Measurements from ENCODE around the gene ARHGEF11. TPM values are rescaled to one million over a fixed set of nuclear protein-coding genes. Genes with fewer than 3 reads are reported as not detected.

Gene ARHGEF11
- total and polyA plus RNA-seq, 9 of the 15 experiments (the other 6 are each of a cell fraction or from before 2014, with no cell fraction given), result 0.14 to 15.5 (median 9.0) TPM

GRCh38 chr1:156914440-156914856 lies 131.1 kb downstream of the ARHGEF11 start (continued):
- TF ChIP-seq POLR2B (IDR thresholded peaks at IDR 0.05; ENCODE audit: low read depth, partially characterized antibody) (peak; percentile 42), NCOA4 (IDR thresholded peaks at IDR 0.05; ENCODE audit: partially characterized antibody) (no peak), NR2C2 (CRISPR knock-in tag; IDR thresholded peaks at IDR 0.05) (no peak), NR2C2 (tag; IDR thresholded peaks at IDR 0.05) (no peak), DACH1 (IDR thresholded peaks at IDR 0.05; ENCODE audit: partially characterized antibody) (no peak), ZNF197 (CRISPR knock-in tag; IDR thresholded peaks at IDR 0.05; ENCODE audit: low read depth) (no peak), CHAMP1 (IDR thresholded peaks at IDR 0.05) (no peak), ZNF778 (CRISPR knock-in tag; IDR thresholded peaks at IDR 0.05) (no peak), TEAD4 (IDR thresholded peaks at IDR 0.05; ENCODE audit: low read length) (peak; percentile 50), TEAD4 (CRISPR knock-in tag; IDR thresholded peaks at IDR 0.05; ENCODE audit: borderline replicate concordance) (no peak), MBD2 (IDR thresholded peaks at IDR 0.05; ENCODE audit: borderline replicate concordance, low read depth) (no peak; the same call in 1 of the 2 replicates), ARID2 (IDR thresholded peaks at IDR 0.05) (no peak), ZNF444 (CRISPR knock-in tag; IDR thresholded peaks at IDR 0.05) (no peak), CCNT2 (IDR thresholded peaks at IDR 0.05; ENCODE audit: borderline replicate concordance, extremely low read depth, insufficient read length, low read depth, low read length) (peak; percentile 36), KDM1A (IDR thresholded peaks at IDR 0.05) (peak; percentile 79 to 90), ZEB2 (IDR thresholded peaks at IDR 0.05) (peak; percentile 82), ZNF764 (CRISPR knock-in tag; IDR thresholded peaks at IDR 0.05; ENCODE audit: low read depth) (no peak), THRA (IDR thresholded peaks at IDR 0.05) (no peak), GATAD2A (IDR thresholded peaks at IDR 0.05) (peak; percentile 85), CEBPB (tag; IDR thresholded peaks at IDR 0.05) (no peak)
- TF ChIP-seq, protein P1, sequence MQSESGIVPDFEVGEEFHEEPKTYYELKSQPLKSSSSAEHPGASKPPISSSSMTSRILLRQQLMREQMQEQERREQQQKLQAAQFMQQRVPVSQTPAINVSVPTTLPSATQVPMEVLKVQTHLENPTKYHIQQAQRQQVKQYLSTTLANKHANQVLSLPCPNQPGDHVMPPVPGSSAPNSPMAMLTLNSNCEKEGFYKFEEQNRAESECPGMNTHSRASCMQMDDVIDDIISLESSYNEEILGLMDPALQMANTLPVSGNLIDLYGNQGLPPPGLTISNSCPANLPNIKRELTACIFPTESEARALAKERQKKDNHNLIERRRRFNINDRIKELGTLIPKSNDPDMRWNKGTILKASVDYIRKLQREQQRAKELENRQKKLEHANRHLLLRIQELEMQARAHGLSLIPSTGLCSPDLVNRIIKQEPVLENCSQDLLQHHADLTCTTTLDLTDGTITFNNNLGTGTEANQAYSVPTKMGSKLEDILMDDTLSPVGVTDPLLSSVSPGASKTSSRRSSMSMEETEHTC (IDR thresholded peaks at IDR 0.05), result no peak

All from K562 (cell line).